ENCODE measurements around the gene OR4D10. TPM values are rescaled to one million over a fixed set of nuclear protein-coding genes. Genes with fewer than 3 reads are reported as not detected.
"Not testable (repeated sequence)": the region's sequence is repeated elsewhere in the genome, so short reads cannot be mapped to it uniquely, and the experiment has no call there.

The OR4D10 gene
- total and polyA plus RNA-seq, 2 experiments from 2014 or later: not detected

DNA sequence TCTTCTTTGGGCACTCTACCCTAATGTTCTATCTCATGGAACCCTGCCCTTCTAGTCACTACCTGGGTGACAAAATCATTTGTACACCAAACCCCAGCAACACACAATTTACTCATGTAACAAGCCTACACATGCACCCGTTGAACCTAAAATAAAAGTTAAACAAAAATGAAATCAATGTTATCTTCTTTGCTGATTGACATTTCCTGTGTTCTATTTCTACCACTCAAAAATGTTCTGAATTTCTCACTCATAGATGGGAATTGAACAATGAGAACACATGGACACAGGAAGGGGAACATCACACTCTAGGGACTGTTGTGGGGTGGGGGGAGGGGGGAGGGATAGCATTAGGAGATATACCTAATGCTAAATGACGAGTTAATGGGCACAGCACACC is 47.0 kb downstream of the OR4D10 start:
- not testable (repeated sequence) for H3K4me1 Mint-ChIP-seq; H3K27me3 ChIP-seq (ENCODE audit: insufficient read depth); H3K36me3 Mint-ChIP-seq (ENCODE audit: low read depth)

DNA sequence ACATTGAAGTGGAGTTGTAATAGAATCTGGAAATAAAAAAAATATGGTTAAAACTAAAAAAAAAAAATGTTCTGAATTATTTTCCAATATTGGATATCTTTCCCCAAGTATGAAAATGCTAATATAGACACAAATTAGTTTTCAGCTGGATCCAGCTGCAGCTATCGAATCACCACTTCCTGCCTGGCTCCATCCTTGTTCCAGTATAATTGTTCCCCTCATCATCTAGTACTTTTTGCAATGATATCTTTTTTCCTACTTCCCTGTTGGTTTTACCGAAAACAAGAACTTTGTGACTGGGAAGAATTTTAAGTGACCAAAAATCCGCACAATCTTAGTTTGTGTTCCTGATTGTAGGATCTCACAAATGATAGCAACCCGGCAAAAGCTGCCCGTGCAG is 47.6 kb downstream of the OR4D10 start:
- no peak overlapping the region for H3K27ac ChIP-seq (ENCODE audit: low read depth)

More for the DNA sequence above, 47.0 kb downstream of the OR4D10 start:
- not testable (repeated sequence) for H2AFZ ChIP-seq; DNase-seq (ENCODE audit: low spot score); H3K79me2 ChIP-seq (replicated peaks; ENCODE audit: insufficient read depth); H4K20me1 ChIP-seq (replicated peaks; ENCODE audit: insufficient read depth); H3K4me3 ChIP-seq; H3K4me3 Mint-ChIP-seq; ATAC-seq; H3K27me3 Mint-ChIP-seq (ENCODE audit: insufficient read depth, low read depth, poor library complexity); H3K36me3 ChIP-seq (ENCODE audit: insufficient read depth); H3K4me1 ChIP-seq (ENCODE audit: insufficient read depth); H3K27ac ChIP-seq (ENCODE audit: low read depth); H3F3A ChIP-seq (replicated peaks; ENCODE audit: low read depth); H3K9me3 Mint-ChIP-seq; H3K4me2 ChIP-seq; H3K9me2 ChIP-seq (ENCODE audit: insufficient read depth); H3K27ac Mint-ChIP-seq

More for the DNA sequence above, 47.6 kb downstream of the OR4D10 start:
- H3K36me3 Mint-ChIP-seq (ENCODE audit: low read depth): no peaks in the 10 kb centered on the region
- ATAC-seq: no peak
- no peaks in the 10 kb centered on the region for H3K79me2 ChIP-seq (replicated peaks; ENCODE audit: insufficient read depth)
- no peaks in the 10 kb centered on the region for H3K4me1 ChIP-seq (ENCODE audit: insufficient read depth)
- H3K4me2 ChIP-seq: no peak overlapping the region
- H3K4me3 ChIP-seq: no peak overlapping the region
- no peaks in the 10 kb centered on the region for H3K27me3 ChIP-seq (ENCODE audit: insufficient read depth)
- H3K4me1 Mint-ChIP-seq: no peaks in the 10 kb centered on the region
- no peaks in the 10 kb centered on the region for H3K9me2 ChIP-seq (ENCODE audit: insufficient read depth)
- DNase-seq (ENCODE audit: low spot score): no peak
- TF ChIP-seq, protein P1, sequence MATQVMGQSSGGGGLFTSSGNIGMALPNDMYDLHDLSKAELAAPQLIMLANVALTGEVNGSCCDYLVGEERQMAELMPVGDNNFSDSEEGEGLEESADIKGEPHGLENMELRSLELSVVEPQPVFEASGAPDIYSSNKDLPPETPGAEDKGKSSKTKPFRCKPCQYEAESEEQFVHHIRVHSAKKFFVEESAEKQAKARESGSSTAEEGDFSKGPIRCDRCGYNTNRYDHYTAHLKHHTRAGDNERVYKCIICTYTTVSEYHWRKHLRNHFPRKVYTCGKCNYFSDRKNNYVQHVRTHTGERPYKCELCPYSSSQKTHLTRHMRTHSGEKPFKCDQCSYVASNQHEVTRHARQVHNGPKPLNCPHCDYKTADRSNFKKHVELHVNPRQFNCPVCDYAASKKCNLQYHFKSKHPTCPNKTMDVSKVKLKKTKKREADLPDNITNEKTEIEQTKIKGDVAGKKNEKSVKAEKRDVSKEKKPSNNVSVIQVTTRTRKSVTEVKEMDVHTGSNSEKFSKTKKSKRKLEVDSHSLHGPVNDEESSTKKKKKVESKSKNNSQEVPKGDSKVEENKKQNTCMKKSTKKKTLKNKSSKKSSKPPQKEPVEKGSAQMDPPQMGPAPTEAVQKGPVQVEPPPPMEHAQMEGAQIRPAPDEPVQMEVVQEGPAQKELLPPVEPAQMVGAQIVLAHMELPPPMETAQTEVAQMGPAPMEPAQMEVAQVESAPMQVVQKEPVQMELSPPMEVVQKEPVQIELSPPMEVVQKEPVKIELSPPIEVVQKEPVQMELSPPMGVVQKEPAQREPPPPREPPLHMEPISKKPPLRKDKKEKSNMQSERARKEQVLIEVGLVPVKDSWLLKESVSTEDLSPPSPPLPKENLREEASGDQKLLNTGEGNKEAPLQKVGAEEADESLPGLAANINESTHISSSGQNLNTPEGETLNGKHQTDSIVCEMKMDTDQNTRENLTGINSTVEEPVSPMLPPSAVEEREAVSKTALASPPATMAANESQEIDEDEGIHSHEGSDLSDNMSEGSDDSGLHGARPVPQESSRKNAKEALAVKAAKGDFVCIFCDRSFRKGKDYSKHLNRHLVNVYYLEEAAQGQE (IDR thresholded peaks at IDR 0.05; ENCODE audit: unreplicated experiment): no peak
- TF ChIP-seq JUNB (IDR thresholded peaks at IDR 0.05; ENCODE audit: unreplicated experiment): no peak
- TF ChIP-seq EZH2 (IDR thresholded peaks at IDR 0.05; ENCODE audit: low read depth, unreplicated experiment): no peak
- TF ChIP-seq STAT1 (IDR thresholded peaks at IDR 0.05; ENCODE audit: unreplicated experiment): no peak
- no peak for TF ChIP-seq EZH2phosphoT487 (IDR thresholded peaks at IDR 0.05; ENCODE audit: unreplicated experiment)
- TF ChIP-seq, protein P2, sequence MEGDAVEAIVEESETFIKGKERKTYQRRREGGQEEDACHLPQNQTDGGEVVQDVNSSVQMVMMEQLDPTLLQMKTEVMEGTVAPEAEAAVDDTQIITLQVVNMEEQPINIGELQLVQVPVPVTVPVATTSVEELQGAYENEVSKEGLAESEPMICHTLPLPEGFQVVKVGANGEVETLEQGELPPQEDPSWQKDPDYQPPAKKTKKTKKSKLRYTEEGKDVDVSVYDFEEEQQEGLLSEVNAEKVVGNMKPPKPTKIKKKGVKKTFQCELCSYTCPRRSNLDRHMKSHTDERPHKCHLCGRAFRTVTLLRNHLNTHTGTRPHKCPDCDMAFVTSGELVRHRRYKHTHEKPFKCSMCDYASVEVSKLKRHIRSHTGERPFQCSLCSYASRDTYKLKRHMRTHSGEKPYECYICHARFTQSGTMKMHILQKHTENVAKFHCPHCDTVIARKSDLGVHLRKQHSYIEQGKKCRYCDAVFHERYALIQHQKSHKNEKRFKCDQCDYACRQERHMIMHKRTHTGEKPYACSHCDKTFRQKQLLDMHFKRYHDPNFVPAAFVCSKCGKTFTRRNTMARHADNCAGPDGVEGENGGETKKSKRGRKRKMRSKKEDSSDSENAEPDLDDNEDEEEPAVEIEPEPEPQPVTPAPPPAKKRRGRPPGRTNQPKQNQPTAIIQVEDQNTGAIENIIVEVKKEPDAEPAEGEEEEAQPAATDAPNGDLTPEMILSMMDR (conservative IDR thresholded peaks at IDR 0.05; ENCODE audit: low read depth in 2 of 2): no peak
- no peak for TF ChIP-seq CREB1 (CRISPR knock-in tag; IDR thresholded peaks at IDR 0.05; ENCODE audit: low read depth)
- no peak for TF ChIP-seq NANOG (IDR thresholded peaks at IDR 0.05; ENCODE audit: borderline replicate concordance)
- no peaks in the 10 kb centered on the region for H3K27me3 Mint-ChIP-seq (ENCODE audit: insufficient read depth, low read depth, poor library complexity)
- no peaks in the 10 kb centered on the region for H3F3A ChIP-seq (replicated peaks; ENCODE audit: low read depth)
- H2AFZ ChIP-seq: no peak overlapping the region
- no peak overlapping the region for H3K27ac Mint-ChIP-seq
- H3K9me3 Mint-ChIP-seq: no peaks in the 10 kb centered on the region
- H4K20me1 ChIP-seq (replicated peaks; ENCODE audit: insufficient read depth): no peaks in the 10 kb centered on the region
- no peaks in the 10 kb centered on the region for H3K36me3 ChIP-seq (ENCODE audit: insufficient read depth)
- no peak overlapping the region for H3K4me3 Mint-ChIP-seq
